K562 (cell line): ENCODE measurements around the gene UMAD1. TPM values are rescaled to one million over a fixed set of nuclear protein-coding genes. Genes with fewer than 3 reads are reported as not detected.

Experiments used
- ATAC-seq: fragments of 200-7000 bp; cut with Tn5 transposase; 3 replicates; pipeline ENCODE4 v1.9.1; 2020; ENCODE audit warnings: moderate library complexity
- BruUV-seq: library from RNA; stranded (reverse); fragments of 400-500 nt; replicated peaks from 2 replicates; lab custom pipeline; 2021; lab: Mats Ljungman, UMichigan
- CTCF ChIA-PET: fragments of 300-600 bp; formaldehyde crosslinking; extraction: SDS; loops from one replicate; lab custom pipeline; 2021; ENCODE audit warnings: low intra/inter-chr PET ratio; lab: Yijun Ruan, JAX
- POLR2A ChIA-PET: fragments of 300-600, 350-650 bp; sonication (Branson Sonifier 250); formaldehyde crosslinking; extraction: SDS; loops from one replicate; lab custom pipeline; 2021; ENCODE audit warnings: antibody characterized with exemption, inconsistent platforms; lab: Yijun Ruan, JAX
- DNase-seq, 4 experiments: peaks; one replicate each; pipeline versions ENCODE4 v3.0.0 to v3.0.0-alpha.2; 2011 to 2018; ENCODE audit warnings: low spot score in 3 of 4, mixed read lengths in 3 of 4; ENCODE audit errors: extremely low read depth in 1 of 4
- FAIRE-seq: peaks from 2 replicates; lab custom pipeline; 2011; peaks lifted over from hg19 to GRCh38; lab: Jason Lieb, UNC
- H2AFZ ChIP-seq: 2 replicates; pipeline ENCODE4 v1.6.0; 2011; ENCODE audit warnings: low read depth, low read length, control low read depth, inconsistent platforms
- H3K27ac ChIP-seq: fragments of 200-600 bp; 3 replicates; pipeline ENCODE4 v1.8.0; 2011; ENCODE audit warnings: low read depth, mild to moderate bottlenecking, control low read depth, inconsistent platforms, low read length, moderate library complexity, mixed read lengths; ENCODE audit errors: extremely low read depth
- H3K27me3 ChIP-seq, 2 experiments: fragments of 300-600 bp in 1 of 2; 2 replicates in 1 of 2; 3 replicates in 1 of 2; pipeline versions ENCODE4 v1.6.0 to v1.8.0; 2011; ENCODE audit warnings: inconsistent platforms in 2 of 2, low read length in 2 of 2, mild to moderate bottlenecking in 1 of 2, mixed read lengths in 1 of 2, moderate library complexity in 1 of 2; ENCODE audit not compliant: control insufficient read depth in 2 of 2, insufficient read depth in 2 of 2
- H3K36me3 ChIP-seq: fragments of 300-600 bp; 3 replicates; pipeline ENCODE4 v1.8.0; 2011; ENCODE audit warnings: mild to moderate bottlenecking, low read length, inconsistent platforms; ENCODE audit not compliant: control insufficient read depth, insufficient read depth
- H3K4me1 ChIP-seq, 2 experiments: fragments of 200-600 bp in 1 of 2; replicated peaks in 1 of 2; 2 replicates in 1 of 2; 3 replicates in 1 of 2; pipeline versions ENCODE4 v1.5.1 to v1.8.0; 2011; ENCODE audit warnings: inconsistent platforms in 2 of 2, low read length in 2 of 2, mild to moderate bottlenecking in 1 of 2, mixed read lengths in 1 of 2, moderate library complexity in 1 of 2; ENCODE audit not compliant: control insufficient read depth in 2 of 2, insufficient read depth in 2 of 2
- H3K4me2 ChIP-seq: 2 replicates; pipeline ENCODE4 v1.6.1; 2011; ENCODE audit warnings: low read length, control low read depth, inconsistent platforms, mixed read lengths; ENCODE audit not compliant: insufficient read depth
- H3K4me3 ChIP-seq: fragments of 200-600 bp; sonication (generic), shearing (Covaris generic); 2 replicates; pipeline ENCODE4 v1.5.1; 2016; ENCODE audit warnings: control low read depth, inconsistent platforms
- H3K79me2 ChIP-seq: fragments of 200-600 bp; 3 replicates; pipeline ENCODE4 v1.8.0; 2011; ENCODE audit warnings: low read length, inconsistent platforms; ENCODE audit not compliant: control insufficient read depth, insufficient read depth
- H3K9ac ChIP-seq, 2 experiments: 2 replicates each; pipeline versions ENCODE4 v1.6.0 to v1.6.1; 2011; ENCODE audit warnings: low read depth in 2 of 2, low read length in 2 of 2, control low read depth in 1 of 2, inconsistent platforms in 1 of 2, mild to moderate bottlenecking in 1 of 2, mixed read lengths in 1 of 2; ENCODE audit not compliant: insufficient read depth in 1 of 2
- H3K9me1 ChIP-seq: one replicate; pipeline ENCODE4 v1.6.0; 2011; ENCODE audit warnings: inconsistent platforms, mild to moderate bottlenecking, low read length, moderate library complexity; ENCODE audit not compliant: control insufficient read depth, insufficient read depth
- H3K9me3 ChIP-seq: replicated peaks from 2 replicates; pipeline ENCODE4 v1.5.1; 2011; ENCODE audit warnings: low read depth, low read length, inconsistent platforms; ENCODE audit not compliant: control insufficient read depth, insufficient read depth
- H4K20me1 ChIP-seq: replicated peaks from 2 replicates; pipeline ENCODE4 v1.6.1; 2011; ENCODE audit warnings: low read length, inconsistent platforms, mixed read lengths; ENCODE audit not compliant: control insufficient read depth, insufficient read depth
- WGBS: fragments of 100-300 bp; shearing (Covaris generic); methylation state at CpG from one replicate; pipeline ENCODE4 v1.1.6; 2016; ENCODE audit warnings: low coverage, mixed read lengths; ENCODE audit not compliant: insufficient coverage; ENCODE audit errors: missing lambda C conversion rate; 5-methylcytosine and 5-hydroxymethylcytosine counted together
- in situ Hi-C: fragments of 300-500 bp; cut with MboI; formaldehyde crosslinking; loops from 4 replicates; pipeline ENCODE4 v1.15.0; 2018; ENCODE audit warnings: inconsistent platforms, mixed read lengths
- intact Hi-C: fragments of 100-400 bp; cut with micrococcal nuclease; formaldehyde crosslinking; loops from 2 replicates; pipeline ENCODE4 v1.14.2; 2022
- polyA plus RNA-seq, 8 experiments: library from polyadenylated mRNA; depleted of rRNA in 4 of 8; stranded (reverse) in 5 of 8; unstranded in 3 of 8; fragments of >200 nt; fragmentation: Nextera tagmentation in 2 of 8; fragmentation: Illumina TruSeq in 1 of 8; extraction: Ambion mirVana in 2 of 8; extraction: Trizol in 1 of 8; gene quantifications; 2 replicates each; pipeline versions ENCODE4 v1.2.1 to v1.2.3, GENCODE V29; 2011 to 2014; ENCODE audit warnings: inconsistent platforms in 1 of 8, missing spikeins in 1 of 8
- total RNA-seq, 7 experiments: library from RNA; depleted of rRNA in 6 of 7; stranded (reverse); fragments of >200 nt in 6 of 7; fragmentation: Illumina TruSeq in 2 of 7; extraction: Trizol in 2 of 7; gene quantifications; 2 replicates each; pipeline versions ENCODE4 v1.2.1 to v1.2.3, GENCODE V29; 2011 to 2021; ENCODE audit warnings: low replicate concordance in 1 of 7
- TF ChIP-seq, protein P1 (sequence below), 2 experiments: fragments of 450-650 bp; formaldehyde crosslinking in 1 of 2; IDR thresholded peaks; 2 replicates each; pipeline versions ENCODE4 v1.4.0 to v1.6.1; 2014 to 2020; ENCODE audit warnings: mild to moderate bottlenecking in 2 of 2, borderline replicate concordance in 1 of 2, low read depth in 1 of 2

The UMAD1 gene
- total and polyA plus RNA-seq, 9 of the 15 experiments (the other 6 are each of a cell fraction or from before 2014, with no cell fraction given), result 9.0 to 26.7 (median 13.3) TPM

DNA sequence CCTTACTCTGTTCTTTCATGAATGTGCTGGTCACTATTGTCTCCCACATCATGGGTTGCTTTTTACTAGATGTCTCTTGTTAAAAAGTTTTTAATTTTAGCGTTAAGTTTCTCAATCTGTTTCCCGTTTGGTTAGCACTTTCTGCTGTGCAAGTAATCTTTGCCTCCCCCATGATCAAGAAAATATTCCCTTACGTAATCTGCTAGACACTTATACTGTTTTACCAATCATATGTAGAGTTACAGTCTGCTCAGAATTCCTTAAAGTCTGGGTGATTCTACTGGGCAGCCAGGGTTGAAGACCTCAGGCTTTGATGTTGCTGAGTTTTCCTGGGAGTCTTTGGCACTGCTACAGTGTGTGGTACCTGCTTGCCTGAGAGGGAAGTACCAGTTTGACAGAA lies 116.0 kb downstream of the UMAD1 start:
- Histone ChIP-seq H3K9me1 (no peaks in the 10 kb centered on the region), H3K4me1 (no peaks in the 10 kb centered on the region), H3K79me2 (no peaks in the 10 kb centered on the region), H3K9ac (no peak overlapping the region), H3K4me2 (no peak overlapping the region), H3K27me3 (no peaks in the 10 kb centered on the region), H3K4me3 (no peak overlapping the region), H3K27ac (no peak overlapping the region), H2AFZ (no peak overlapping the region), H4K20me1 (no peaks in the 10 kb centered on the region), H3K9me3 (no peaks in the 10 kb centered on the region), H3K36me3 (no peaks in the 10 kb centered on the region)
- in situ Hi-C loops, result no loop called here
- no peak for FAIRE-seq
- ChIA-PET CTCF (no interaction called here), POLR2A (no interaction called here)
- TF ChIP-seq, protein P1, sequence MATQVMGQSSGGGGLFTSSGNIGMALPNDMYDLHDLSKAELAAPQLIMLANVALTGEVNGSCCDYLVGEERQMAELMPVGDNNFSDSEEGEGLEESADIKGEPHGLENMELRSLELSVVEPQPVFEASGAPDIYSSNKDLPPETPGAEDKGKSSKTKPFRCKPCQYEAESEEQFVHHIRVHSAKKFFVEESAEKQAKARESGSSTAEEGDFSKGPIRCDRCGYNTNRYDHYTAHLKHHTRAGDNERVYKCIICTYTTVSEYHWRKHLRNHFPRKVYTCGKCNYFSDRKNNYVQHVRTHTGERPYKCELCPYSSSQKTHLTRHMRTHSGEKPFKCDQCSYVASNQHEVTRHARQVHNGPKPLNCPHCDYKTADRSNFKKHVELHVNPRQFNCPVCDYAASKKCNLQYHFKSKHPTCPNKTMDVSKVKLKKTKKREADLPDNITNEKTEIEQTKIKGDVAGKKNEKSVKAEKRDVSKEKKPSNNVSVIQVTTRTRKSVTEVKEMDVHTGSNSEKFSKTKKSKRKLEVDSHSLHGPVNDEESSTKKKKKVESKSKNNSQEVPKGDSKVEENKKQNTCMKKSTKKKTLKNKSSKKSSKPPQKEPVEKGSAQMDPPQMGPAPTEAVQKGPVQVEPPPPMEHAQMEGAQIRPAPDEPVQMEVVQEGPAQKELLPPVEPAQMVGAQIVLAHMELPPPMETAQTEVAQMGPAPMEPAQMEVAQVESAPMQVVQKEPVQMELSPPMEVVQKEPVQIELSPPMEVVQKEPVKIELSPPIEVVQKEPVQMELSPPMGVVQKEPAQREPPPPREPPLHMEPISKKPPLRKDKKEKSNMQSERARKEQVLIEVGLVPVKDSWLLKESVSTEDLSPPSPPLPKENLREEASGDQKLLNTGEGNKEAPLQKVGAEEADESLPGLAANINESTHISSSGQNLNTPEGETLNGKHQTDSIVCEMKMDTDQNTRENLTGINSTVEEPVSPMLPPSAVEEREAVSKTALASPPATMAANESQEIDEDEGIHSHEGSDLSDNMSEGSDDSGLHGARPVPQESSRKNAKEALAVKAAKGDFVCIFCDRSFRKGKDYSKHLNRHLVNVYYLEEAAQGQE (IDR thresholded peaks at IDR 0.05; ENCODE audit: borderline replicate concordance), result no peak
- TF ChIP-seq, protein P1 (CRISPR knock-in tag; IDR thresholded peaks at IDR 0.05; ENCODE audit: low read depth), result no peak
- intact Hi-C loops, result no loop called here
- WGBS, result 44% methylated on average over 3 of the region's 3 CpGs
- no TSS peak for BruUV-seq
- no peak for DNase-seq
- no peak for ATAC-seq
